Ecto neural progenitor cell (in vitro differentiated cells): ENCODE measurements around the gene SLC38A5.
A peak's percentile ranks its signal among the peaks of the same experiment; 100 is the strongest.
"Not testable (repeated sequence)": the region's sequence is repeated elsewhere in the genome, so short reads cannot be mapped to it uniquely, and the experiment has no call there.

Experiments
- DNase-seq: peaks from one replicate; pipeline ENCODE4 v3.0.0-alpha.2; 2018; ENCODE audit warnings: low spot score

The SLC38A5 gene

GRCh38 chrX:48470110-48470832, at the start of gene SLC38A5:
Gene SLC38A5, minus strand, starts transcription at chrX:48470260. Its CDS starts 2,336 bp downstream, at chrX:48467924.
- DNase-seq = no peak

DNA sequence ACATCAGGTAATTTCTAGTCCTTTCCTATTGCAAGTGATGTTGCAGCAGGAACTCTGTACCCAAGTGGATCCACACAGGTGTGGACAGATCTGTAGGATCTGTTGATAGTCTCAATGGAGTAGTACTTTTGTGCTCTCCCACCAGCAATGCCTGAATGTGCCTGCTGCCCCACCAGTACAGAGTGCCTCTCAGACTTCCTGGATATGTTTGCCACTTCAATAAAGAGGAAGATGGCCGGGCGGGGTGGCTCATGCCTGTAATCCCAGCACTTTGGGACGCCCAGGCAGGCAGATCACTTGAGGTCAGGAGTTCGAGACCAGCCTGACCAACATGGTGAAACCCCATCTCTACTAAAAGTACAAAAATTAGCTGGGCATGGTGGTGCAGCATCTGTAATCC, 49.4 kb upstream of the SLC38A5 start:
- DNase-seq = not testable (repeated sequence)

GRCh38 chrX:48516987-48517386, 46.9 kb upstream of the SLC38A5 start:
- DNase-seq = no peak

GRCh38 chrX:48516285-48516684, 46.2 kb upstream of the SLC38A5 start:
- DNase-seq = no peak

DNA sequence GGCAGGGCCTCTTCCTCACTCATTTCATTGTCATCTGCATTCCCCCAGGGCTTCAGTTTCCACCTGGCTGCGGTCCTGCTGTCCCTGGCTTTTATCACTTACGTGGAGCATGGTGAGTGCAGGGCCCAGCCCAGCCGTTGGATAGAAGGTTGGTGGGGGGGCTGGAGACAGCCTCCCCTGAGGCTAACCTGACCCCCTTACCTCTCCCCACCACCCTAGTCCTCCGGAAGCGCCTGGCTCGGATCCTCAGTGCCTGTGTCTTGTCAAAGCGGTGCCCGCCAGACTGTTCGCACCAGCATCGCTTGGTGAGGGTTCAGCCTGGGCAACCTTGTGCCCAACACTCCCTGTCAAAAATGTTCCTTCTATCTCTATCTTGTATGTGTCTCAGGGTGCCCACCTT, 45.8 kb upstream of the SLC38A5 start:
- no peak for DNase-seq

DNA sequence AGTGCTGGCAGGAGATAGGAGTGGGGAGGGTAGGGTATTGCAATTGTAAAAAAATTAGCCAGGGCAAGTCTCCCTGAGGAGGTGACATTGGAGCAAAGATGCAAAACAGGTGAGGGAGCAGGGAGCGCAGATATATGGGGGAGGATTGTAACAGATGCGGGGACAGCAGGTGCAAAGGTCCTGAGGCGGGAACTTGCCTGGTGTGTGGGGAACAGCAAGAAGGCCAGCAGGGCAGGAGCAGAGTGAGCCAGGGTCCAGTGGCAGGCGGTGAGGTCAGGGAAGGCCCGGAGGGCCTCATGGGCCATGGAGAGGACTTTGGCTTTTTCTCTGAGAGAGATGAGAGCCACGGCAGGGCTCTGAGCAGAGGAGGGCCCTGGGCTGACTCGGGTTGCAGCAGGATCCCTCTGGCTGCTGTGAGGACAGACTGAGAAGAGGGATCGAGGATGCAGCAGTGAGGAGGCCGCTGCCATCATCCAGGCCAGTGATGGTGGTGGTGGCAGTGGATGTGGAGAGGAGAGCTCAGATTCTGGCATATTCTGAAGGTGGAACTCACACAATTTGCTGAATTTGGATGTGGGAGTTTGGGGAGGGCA, 44.9 kb upstream of the SLC38A5 start:
- no peak for DNase-seq

GRCh38 chrX:48514126-48514806, 44.2 kb upstream of the SLC38A5 start:
- no peak for DNase-seq

- no peak for DNase-seq
Observed at GRCh38 chrX:48513670-48514069, 43.6 kb upstream of the SLC38A5 start.

GRCh38 chrX:48512371-48512935, 42.4 kb upstream of the SLC38A5 start:
- DNase-seq = no peak

DNA sequence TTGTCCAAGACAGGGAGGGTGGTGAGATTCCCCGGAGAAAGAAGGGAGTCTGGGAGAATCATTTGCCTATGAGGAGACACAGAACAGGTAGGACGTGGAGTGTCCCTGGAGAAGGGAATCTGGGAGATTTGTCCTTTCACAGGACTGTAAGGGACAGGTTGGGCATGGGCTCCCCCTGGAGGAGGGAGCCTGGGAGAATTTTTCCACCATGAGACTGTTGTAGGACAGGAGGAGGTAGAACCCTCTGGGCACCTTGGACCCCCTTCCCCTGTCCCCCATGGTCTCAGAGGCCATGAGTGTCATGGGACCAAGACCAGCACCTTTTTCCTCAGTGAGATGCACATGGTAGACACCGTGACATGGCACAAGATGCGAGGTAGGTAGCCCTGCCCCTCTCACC, 41.5 kb upstream of the SLC38A5 start:
- DNase-seq = no peak

- DNase-seq = no peak
Observed at GRCh38 chrX:48509619-48510018, 39.6 kb upstream of the SLC38A5 start.

DNA sequence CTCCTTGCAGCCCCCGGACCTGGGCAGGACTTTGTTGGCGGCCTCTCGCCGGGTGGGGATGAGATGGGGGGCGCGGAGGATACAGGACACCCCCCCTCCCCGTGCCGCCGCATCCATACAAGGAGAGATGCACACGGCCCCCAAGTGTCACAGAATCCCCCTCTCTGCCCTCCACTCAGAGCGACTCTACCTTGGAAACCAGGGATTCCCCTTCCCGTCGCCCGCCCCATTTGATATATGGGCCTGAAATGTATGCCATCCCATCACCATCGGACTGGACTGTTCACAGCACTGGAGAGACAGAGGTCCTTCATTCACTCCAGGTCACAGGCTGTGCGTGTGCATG, 39.2 kb upstream of the SLC38A5 start:
- no peak for DNase-seq

- peak; percentile 81 for DNase-seq
Observed at GRCh38 chrX:48508400-48509244, 38.6 kb upstream of the SLC38A5 start, which contains the start of gene PORCN. Gene PORCN, plus strand, starts transcription at chrX:48508992. Its CDS starts 829 bp downstream, at chrX:48509821.

DNA sequence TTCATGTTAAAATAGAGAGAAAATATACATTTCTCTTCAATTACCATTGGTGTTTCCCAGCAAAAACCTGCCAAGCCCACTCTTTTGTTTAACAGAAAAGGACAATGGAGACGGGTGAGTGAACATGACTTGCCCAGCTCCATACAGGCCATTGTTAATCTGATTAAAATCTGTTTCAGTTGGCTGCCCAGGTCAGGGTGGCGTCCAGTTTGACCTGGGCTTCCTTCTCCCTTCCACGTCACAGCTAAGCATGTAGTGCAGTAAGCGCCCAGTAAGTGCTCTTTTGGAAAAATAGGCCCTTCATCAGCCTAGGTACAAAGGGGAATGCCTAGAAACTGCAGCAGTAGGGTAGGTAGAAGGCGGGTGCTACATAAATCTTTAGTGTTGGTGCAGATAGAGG, 37.2 kb upstream of the SLC38A5 start:
- DNase-seq = no peak

- DNase-seq = no peak
Observed at GRCh38 chrX:48505481-48505880, 35.4 kb upstream of the SLC38A5 start.

GRCh38 chrX:48504261-48504660, 34.2 kb upstream of the SLC38A5 start:
- no peak for DNase-seq

DNA sequence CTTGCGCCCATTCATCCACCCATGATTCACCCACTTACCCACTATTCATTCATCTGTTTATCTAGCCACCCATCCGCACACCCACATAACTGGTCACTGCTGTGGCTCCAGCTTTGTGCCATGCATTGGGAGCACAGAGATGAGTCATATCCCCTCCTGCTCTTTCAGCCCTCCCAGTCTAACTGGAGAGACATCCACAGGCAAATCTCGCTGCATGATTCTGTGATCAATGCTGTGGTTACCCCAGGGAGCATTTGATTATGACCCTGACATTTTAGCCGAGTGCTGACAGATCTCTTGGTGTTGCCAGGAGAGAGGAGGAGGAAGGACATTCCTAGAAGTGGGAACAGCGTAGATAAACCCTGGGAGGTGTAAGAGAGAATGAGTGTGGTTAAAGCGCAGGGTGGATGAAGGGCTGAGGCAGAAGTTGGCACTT, 28.3 kb upstream of the SLC38A5 start:
- DNase-seq = no peak

DNA sequence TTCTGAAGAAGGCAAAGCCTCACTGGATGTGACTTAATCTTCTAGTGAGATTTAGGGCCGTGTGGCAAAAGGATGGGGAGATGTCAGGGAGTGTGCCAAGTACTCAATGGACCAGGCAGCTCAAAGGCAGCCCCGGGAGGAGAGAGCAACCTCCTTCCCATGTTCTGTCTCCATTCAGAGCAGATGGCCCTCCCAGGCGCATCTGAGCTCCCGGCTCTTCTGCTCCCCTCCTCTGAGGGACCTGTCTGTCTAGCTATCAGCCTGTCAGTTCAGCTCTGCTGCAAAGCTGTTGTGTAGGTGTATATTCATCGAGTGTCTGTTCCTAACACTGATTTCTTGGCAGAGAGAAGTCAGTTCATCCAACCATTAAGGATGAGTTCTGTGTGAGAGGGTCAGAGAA, 27.8 kb upstream of the SLC38A5 start:
- DNase-seq = no peak

DNA sequence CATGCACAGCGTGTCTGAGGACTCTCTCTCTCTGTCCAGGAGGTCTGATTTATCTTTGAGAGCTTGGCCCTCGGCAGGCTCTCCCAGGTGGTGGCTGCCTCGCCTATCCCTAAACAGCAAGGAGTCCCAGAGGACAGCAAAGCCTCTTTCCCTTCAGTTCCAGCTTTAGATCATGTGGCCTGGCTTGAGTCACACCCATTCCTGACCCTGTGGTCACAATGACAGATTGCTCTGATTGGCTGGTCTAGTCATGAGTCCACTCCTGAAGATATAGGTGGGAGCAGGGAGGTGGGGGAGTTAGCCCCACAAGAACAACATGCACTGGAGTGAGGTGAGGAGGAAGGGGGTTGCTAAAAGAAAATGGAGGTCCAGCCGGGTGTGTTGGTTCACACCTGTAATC, 26.6 kb upstream of the SLC38A5 start:
- no peak for DNase-seq

DNA sequence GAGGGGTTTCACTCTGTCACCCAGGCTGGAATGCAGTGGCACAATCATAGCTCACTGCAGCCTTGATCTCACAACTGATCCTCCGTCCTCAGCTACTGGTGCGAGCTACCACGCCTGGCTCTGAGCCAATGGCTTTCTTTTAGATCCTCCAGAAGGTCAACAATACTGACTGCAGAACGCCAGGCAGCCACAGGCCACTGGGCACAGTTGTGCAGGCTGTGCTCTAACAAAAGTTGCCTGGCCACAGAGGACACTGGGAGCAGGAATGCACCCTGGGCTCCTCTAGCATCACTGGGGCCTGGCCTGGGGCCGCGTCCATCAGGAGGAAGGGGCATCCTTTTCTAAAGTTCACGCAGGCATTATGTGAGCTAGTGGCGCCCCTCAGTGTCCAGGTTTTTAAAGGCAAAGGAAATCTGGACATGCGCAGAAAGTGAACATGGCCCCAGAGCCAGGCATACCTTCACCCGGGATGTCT, 23.9 kb upstream of the SLC38A5 start:
- DNase-seq = peak; percentile 68

DNA sequence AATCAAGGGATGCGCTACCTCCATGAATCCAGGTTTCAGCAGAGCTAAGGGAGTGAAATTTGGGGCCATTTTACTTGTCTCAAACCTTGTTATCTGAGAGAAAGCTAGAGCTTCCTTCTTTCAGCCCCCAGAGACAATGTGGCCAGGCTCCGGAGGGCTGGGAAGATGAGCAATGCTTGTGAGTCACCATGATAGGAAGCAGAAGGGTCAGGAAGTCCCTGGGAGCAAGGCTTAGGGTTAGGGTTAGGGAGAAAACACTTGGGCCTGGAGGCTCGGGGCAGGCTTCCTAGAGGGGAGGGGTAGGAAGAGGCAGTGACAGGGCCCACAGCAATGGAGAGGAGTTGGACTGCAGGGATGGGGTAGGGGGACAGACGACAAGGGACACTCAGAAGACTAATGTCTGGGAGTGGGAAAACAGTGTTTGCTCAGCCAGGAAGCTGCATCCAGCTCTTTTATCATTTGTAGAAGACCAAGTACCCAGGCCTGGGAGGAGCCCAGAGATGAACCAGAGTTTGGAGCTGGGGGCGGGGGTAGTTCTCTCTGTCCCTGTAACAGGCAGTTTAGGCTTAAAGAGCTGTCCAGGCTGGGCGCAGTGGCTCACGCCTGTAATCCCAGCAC, 22.3 kb upstream of the SLC38A5 start:
- DNase-seq = no peak
